ENCODE results near the gene STK10. TPM values are rescaled to one million over a fixed set of nuclear protein-coding genes. Genes with fewer than 3 reads are reported as not detected.

STK10 gene
- total and polyA plus RNA-seq, 2 donors (not counting 1 experiment from before 2014, with no cell fraction given) = 97.9 to 253 TPM

- no peak for ATAC-seq (ENCODE audit: low read depth)
Measured at GRCh38 chr5:172058088-172058487, 129.9 kb downstream of the STK10 start.

GRCh38 chr5:172055996-172056395 lies 132.0 kb downstream of the STK10 start:
- Histone ChIP-seq H3K4me2 (replicated peaks; ENCODE audit: low read depth, low read length, poor library complexity, severe bottlenecking) (no peak overlapping the region), H4K20me1 (ENCODE audit: control insufficient read depth, insufficient read depth, low read length, poor library complexity, severe bottlenecking) (peaks cover 8% of the 10 kb centered on the region), H3K9me3 (ENCODE audit: control extremely low read depth in 1 of 3, control insufficient read depth in 2 of 3, insufficient read depth in 1 of 3, low read length in 2 of 3) (no peaks in the 10 kb centered on the region), H3K9ac (ENCODE audit: low read length) (no peak overlapping the region), H3K4me3 (ENCODE audit: control extremely low read depth in 1 of 5, extremely low read depth in 1 of 5, insufficient read depth in 1 of 5, low read depth in 2 of 5, low read length in 4 of 5) (no peak overlapping the region), H2AFZ (ENCODE audit: insufficient read depth, low read depth, low read length, poor library complexity, severe bottlenecking) (no peak overlapping the region), H3K36me3 (replicated peaks in 1 of 2; ENCODE audit: control extremely low read depth in 1 of 2, control insufficient read depth in 1 of 2, extremely low read depth in 1 of 2, insufficient read depth in 2 of 2, low read length in 1 of 2) (peaks cover 3 to 92% of the 10 kb centered on the region in 2 experiments), H3K27me3 (replicated peaks in 1 of 4; ENCODE audit: control extremely low read depth in 1 of 4, control insufficient read depth in 3 of 4, insufficient read depth in 4 of 4, low read length in 3 of 4) (no peaks in the 10 kb centered on the region), H3K79me2 (ENCODE audit: control insufficient read depth, insufficient read depth, low read length) (peaks cover 16% of the 10 kb centered on the region), H3K4me1 (ENCODE audit: control insufficient read depth in 2 of 2, insufficient read depth in 2 of 2, low read length in 2 of 2) (no peaks in the 10 kb centered on the region), H3K27ac (ENCODE audit: low read length in 2 of 2) (no peak overlapping the region)
- no peak for DNase-seq
- Mint-ChIP-seq H3K9me3 (ENCODE audit: insufficient read depth) (no peaks in the 10 kb centered on the region), H3K4me1 (no peaks in the 10 kb centered on the region), H3K27me3 (no peaks in the 10 kb centered on the region), H3K4me3 (no peak overlapping the region), H3K27ac (no peak overlapping the region)
- ChIA-PET CTCF (interaction anchor here (0.6 to 2.0 kb wide), 2 partner anchors 136 to 144 kb away, joined by 5 to 8 read pairs; no protein-coding TSS in a partner anchor), POLR2A (no interaction called here)
- 94% methylated on average over 2 of the region's 3 CpGs for WGBS (ENCODE audit: insufficient coverage)
- no peak for ATAC-seq (ENCODE audit: low read depth)
- intact Hi-C loops (cut with micrococcal nuclease) = no loop called here
- no peak for TF ChIP-seq EZH2 (IDR thresholded peaks at IDR 0.05; ENCODE audit: borderline replicate concordance, insufficient read depth, low read depth, low read length, poor library complexity, severe bottlenecking)
- TF ChIP-seq CTCF (IDR thresholded peaks at IDR 0.05) = no peak

More at GRCh38 chr5:172058088-172058487, 129.9 kb downstream of the STK10 start:
- H3K27me3 Mint-ChIP-seq = no peaks in the 10 kb centered on the region
- no peaks in the 10 kb centered on the region for H3K9me3 Mint-ChIP-seq (ENCODE audit: insufficient read depth)
- Histone ChIP-seq H3K4me2 (replicated peaks; ENCODE audit: low read depth, low read length, poor library complexity, severe bottlenecking) (no peak overlapping the region), H3K4me3 (ENCODE audit: control extremely low read depth in 1 of 5, extremely low read depth in 1 of 5, insufficient read depth in 1 of 5, low read depth in 2 of 5, low read length in 4 of 5) (no peak overlapping the region), H3K9me3 (ENCODE audit: control extremely low read depth in 1 of 3, control insufficient read depth in 2 of 3, insufficient read depth in 1 of 3, low read length in 2 of 3) (no peaks in the 10 kb centered on the region), H3K36me3 (replicated peaks in 1 of 2; ENCODE audit: control extremely low read depth in 1 of 2, control insufficient read depth in 1 of 2, extremely low read depth in 1 of 2, insufficient read depth in 2 of 2, low read length in 1 of 2) (peaks cover 3 to 85% of the 10 kb centered on the region in 2 experiments), H3K27ac (ENCODE audit: low read length in 2 of 2) (no peak overlapping the region), H2AFZ (ENCODE audit: insufficient read depth, low read depth, low read length, poor library complexity, severe bottlenecking) (no peak overlapping the region), H3K9ac (ENCODE audit: low read length) (no peak overlapping the region), H3K27me3 (replicated peaks in 1 of 4; ENCODE audit: control extremely low read depth in 1 of 4, control insufficient read depth in 3 of 4, insufficient read depth in 4 of 4, low read length in 3 of 4) (no peaks in the 10 kb centered on the region), H3K79me2 (ENCODE audit: control insufficient read depth, insufficient read depth, low read length) (peaks cover 13% of the 10 kb centered on the region), H4K20me1 (ENCODE audit: control insufficient read depth, insufficient read depth, low read length, poor library complexity, severe bottlenecking) (peaks cover 8% of the 10 kb centered on the region), H3K4me1 (ENCODE audit: control insufficient read depth in 2 of 2, insufficient read depth in 2 of 2, low read length in 2 of 2) (no peaks in the 10 kb centered on the region)
- H3K4me3 Mint-ChIP-seq = no peak overlapping the region
- TF ChIP-seq EZH2 (IDR thresholded peaks at IDR 0.05; ENCODE audit: borderline replicate concordance, insufficient read depth, low read depth, low read length, poor library complexity, severe bottlenecking) (no peak), CTCF (IDR thresholded peaks at IDR 0.05) (no peak)
- no peak for DNase-seq
- ChIA-PET POLR2A (no interaction called here), CTCF (interaction anchor here (0.9 to 2.8 kb wide), 3 partner anchors 52 to 150 kb away, joined by 3 to 23 read pairs (median 11); partner anchors contain the start of gene FBXW11)
- H3K4me1 Mint-ChIP-seq = no peaks in the 10 kb centered on the region
- intact Hi-C loops (cut with micrococcal nuclease) = no loop called here
- H3K27ac Mint-ChIP-seq = no peak overlapping the region
- 100% methylated on average over 2 of the region's 6 CpGs for WGBS (ENCODE audit: insufficient coverage)
